DMS153 treated with DMSO at 0.1 percent for 48 hours (cell line): Measurements from ENCODE around the gene STOX2.

Experiments used
- DNase-seq: peaks from one replicate; lab custom pipeline; 2025; ENCODE audit not compliant: unreplicated experiment; lab: John Stamatoyannopoulos, UW

STOX2 gene

DNA sequence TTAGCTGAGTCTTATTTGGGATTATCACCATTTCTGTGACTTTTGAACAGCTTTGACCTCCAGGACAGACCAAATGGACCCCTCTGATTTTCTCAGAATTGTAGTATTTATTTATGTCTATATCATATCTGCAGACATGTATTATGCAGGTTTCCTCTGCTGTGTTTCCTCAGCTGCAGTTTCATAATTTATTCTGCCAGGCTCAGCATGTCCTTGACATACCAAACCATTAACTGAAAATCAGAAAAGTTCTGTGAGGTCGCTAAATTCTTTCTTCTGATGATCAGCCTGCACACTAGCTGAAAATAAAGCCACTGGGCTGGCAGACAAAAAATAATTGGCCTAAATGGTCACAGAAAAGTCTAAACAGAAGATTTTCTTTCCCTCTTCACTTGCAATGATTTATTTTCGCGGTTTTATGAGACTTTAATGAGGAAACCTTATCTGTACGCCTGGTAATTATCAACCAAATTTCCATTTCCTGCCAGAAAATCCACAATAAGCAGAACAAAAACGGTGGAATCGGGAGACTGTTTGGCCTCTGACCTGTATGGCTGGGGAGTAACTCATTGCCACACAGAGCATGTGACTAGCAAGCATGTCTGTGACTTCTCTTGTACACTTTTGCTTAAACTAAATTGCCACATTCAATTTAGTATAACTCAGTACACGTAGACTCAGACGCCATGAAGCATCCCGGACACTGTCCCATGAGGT lies 161.6 kb downstream of the STOX2 start:
- DNase-seq = no peak

DNA sequence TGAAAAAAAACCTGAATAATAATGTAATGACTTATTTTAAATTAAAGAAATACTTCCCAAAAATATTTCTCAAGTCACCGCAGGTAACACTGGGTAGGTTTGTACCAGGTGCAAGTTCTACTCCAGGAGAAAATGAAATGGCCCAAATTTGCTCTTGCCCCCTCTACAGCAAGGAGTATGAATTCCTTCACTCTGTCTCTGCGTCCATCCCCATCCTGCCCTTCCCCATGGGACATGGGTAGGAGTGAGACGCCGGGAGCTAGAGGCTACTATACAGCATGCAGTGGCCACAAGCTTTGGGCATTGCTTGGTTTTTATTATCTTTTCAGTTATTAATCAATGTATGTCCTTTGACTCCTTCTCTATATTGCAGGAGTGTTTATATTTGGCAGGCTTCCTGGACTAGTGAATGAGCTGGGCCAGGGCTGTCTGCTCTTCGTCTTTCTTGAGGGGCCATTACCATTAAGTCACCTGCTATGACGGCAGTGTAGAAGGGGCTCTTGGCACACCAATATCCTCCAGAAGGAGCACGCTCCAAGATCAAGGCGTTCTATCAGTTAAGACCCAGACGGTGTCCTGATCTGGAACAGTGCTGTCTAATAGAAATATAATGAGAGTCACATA lies 162.9 kb downstream of the STOX2 start:
- DNase-seq = no peak
